KBM-7 (cell line): ENCODE measurements around the gene VILL.

Experiments used
- DNase-seq: peaks from one replicate; pipeline ENCODE4 v3.0.0-alpha.2; 2015
- in situ Hi-C: fragments of 300-500 bp; cut with MboI; formaldehyde crosslinking; loops from 2 replicates; pipeline ENCODE4 v1.14.3; 2020; ENCODE audit warnings: low sequenced_read_pairs, low pct_unique_long_range_greater_than_20kb, mixed read lengths

VILL gene

GRCh38 chr3:37990527-37990926, at the start of gene VILL:
VILL (plus strand) TSS chr3:37990786; CDS start chr3:37993673, 2,887 bp downstream.
- in situ Hi-C loops = no loop called here
- no peak for DNase-seq

- in situ Hi-C loops = no loop called here
- no peak for DNase-seq
Measured at GRCh38 chr3:37941608-37942508, 48.7 kb upstream of the VILL start.

- in situ Hi-C loops = no loop called here
- DNase-seq = no peak
Measured at GRCh38 chr3:37942646-37943045, 47.9 kb upstream of the VILL start.

DNA sequence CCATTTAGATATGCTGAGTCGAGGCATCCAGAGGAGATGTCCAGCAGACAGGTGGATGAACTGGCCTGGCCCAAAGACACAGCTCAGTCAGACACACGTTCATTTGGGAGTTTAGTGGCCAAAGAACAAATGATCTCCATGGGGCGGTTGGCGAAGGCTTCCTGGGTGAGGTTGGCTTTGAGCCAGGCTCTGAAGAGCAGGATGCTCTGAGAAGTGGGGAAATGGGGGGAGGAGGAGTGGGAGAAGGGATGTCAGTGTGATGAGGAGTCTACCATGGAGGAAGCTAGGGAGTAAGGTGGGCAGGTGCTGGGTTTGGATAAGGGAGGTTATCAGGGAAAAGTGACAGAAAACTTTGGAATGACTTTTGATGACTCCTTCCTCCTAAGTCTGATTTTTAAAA, 47.5 kb upstream of the VILL start:
- in situ Hi-C loops = no loop called here
- no peak for DNase-seq

DNA sequence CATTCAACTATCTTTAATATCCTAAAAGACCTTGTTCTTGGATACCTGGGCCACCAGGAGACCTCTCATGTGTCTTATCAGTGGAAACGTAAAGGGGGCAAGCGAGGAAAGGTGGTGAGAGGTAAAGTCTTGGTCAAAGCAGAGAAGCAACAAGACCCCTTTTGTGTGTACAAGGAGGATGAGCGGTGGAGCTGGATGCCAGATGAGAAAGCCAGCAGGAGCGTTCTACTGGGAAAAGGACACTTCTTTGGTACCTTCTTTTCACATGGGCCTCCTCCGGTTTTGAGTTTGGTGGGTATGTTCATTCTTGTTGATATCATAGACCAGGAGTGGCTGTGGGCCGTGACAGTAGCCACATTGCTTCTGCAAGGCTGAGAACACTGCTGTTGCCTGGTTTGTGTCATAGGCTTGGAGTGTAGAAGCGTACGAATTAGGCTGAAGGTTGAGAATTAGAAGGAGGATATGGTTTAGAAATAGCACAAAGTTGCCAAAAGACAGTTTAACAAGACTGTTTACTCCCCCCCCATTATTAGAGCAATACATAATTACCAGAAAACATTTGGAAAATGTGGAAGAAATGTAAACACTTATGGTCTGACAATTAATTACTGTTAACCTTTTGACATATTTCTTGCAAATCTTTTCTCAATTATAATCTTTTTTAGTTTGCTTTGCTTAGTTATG, 46.8 kb upstream of the VILL start:
- no peak for DNase-seq
- in situ Hi-C loops = no loop called here

DNA sequence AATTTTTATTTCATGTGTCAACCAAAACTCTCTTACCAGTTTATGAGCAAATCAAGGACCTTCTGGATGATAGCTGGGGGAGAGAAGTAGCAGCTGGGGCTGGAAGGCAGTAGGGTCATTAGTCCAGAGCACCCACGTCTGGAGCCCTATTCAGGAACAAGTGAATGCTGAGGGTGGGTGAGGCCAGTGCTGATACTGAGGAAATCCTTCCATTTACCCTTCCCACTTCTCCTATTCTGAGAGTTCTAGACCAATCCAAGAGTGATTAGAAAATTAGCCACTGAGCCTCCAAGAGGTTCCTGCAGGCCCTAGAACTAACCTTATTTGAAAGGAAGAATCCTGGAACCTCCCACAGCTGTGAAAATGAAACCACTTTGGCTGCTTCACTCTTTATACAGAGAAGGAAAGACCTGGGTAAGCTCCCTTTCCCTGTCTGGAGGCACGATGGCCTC, 46.2 kb upstream of the VILL start:
- in situ Hi-C loops = no loop called here
- peak; percentile 37 for DNase-seq

DNA sequence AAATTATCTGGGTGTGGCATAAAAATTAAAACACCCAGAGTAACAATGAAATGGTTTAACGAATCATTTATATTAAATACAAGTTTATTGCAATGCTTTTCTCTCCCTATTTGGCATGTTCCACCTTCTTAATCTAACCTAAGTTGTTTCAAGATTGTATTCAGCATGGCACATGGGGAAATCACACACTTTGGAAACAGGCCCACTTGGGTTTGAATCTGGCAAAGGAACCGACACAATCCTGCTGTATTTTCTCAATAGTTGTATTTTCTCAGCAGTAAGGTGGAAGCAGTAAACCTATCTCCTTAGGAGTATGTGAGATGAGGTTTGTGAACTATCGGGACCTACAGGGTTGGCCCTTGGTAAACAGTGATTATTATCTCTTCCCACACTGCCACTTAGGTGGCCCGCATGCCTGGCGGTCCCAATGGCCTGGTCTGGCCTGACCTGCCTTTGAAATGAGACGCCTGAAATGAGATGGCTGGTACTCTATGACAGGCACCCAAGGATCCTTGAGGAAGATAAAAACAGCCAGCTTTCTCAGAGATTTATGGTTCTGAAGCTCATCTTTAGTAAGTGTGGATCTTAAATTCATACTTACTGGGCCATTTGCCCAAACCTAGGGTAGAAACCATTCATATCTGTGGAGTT, 45.3 kb upstream of the VILL start:
- in situ Hi-C loops = no loop called here
- DNase-seq = no peak

GRCh38 chr3:37945807-37946530, 44.6 kb upstream of the VILL start:
- DNase-seq = peak; percentile 61
- in situ Hi-C loops = no loop called here

DNA sequence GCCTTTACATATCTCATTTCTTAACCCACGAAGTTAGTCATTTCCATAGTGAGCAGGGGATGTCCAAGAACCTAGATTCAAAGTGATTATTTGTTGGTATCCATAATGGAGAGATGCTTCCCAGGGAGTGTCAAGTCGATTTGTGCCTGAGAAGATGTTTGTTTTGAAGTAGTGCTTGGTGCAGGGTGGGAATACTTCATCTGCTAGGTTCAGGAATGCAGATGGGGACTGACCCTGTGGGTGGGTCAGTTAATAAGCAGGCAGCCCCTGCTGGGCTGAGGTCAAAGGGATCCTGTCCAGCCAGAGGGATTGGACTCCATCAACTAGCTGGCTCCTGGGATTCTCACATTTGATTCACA, 44.1 kb upstream of the VILL start:
- no peak for DNase-seq
- in situ Hi-C loops = no loop called here

DNA sequence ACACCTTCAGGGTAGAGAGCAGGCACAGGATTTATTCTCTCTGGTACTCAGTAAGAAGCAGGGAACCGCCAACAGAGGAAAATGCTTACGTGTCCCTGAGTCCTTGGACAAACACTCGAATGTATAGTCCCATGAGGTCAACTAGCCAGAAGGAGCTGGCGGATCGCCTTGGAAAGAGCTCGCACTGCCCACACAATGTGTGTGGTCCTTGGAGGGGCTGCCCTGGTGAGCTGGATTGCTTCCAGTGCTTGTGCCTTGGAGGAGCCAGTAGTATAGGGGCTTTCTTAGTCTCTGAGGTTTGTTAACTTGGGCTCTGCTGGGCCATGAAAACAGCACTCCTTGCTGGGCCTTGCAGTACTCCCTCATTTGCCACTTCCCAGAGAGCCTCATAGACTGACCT, 40.7 kb upstream of the VILL start:
- in situ Hi-C loops = no loop called here
- DNase-seq = no peak

- in situ Hi-C loops = no loop called here
- DNase-seq = no peak
Measured at GRCh38 chr3:37952564-37952963, 38.0 kb upstream of the VILL start.

DNA sequence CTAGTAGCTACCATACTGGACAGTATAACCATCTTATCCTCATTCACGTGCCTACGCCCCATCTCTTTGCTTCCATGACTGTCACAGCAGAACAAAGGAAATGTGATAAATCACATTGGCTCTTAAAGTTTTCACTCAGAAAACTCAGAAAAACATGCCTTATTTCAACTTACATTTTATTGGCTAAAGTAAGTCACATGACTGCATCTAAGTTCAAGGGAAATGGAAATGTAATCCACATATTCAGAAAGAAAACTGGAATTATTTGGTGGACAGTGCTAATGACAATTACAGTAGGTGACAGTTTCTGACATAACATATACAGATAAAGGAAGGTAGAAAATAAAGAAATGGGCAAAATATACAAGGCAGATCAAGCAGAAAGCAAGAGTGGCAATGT, 37.4 kb upstream of the VILL start:
- DNase-seq = no peak
- in situ Hi-C loops = no loop called here

DNA sequence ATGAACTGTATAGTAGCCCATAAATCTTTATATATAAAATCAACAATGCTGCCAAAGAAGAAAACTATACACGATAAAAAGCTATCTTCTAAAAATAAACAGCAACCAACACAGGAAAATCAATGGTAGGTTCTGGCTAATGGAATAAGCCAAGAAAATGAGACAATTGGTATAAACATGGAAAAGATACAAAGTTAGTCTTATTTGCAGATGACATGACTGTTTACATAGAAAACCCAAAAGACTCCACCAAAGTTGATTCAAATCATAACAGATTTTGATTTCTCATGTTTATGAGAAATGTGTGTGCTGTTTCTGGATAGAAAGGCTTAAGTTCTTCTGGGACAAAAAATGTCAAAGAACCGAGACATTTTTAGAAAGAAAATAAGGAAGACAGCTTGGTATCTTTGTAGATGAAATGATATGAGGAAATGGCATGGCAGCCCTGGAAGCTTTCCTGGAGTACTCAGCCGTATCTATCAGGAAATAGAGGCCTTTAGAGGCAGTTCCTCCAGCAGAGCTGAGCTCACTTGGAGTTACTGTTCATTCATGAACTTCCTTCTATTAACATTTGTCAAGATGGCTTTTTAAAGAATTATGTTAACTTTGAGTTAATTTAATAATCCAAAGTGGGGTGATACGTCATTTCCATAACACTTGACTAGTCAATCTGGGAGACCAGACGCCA, 36.7 kb upstream of the VILL start:
- in situ Hi-C loops = no loop called here
- peak; percentile 36 for DNase-seq

DNA sequence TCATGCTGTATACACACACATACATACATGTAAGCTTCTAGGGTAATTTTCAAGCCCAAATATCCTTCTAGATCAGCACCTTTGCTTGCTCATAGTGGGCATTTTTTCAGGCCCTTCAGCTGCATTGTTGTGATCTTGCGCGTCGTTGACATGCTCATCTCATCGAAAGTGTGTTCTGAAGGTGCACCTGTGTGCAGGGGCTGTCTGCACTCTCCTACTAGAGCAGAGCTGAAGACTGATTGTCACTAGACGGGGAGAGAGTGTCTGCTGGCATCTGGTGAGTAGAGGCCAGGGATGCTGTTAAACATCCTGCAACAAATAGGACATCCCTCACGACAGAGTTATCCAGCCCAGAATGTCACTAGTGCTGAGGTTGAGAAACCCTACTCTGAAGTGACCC, 35.7 kb upstream of the VILL start:
- DNase-seq = no peak
- in situ Hi-C loops = no loop called here

- peak; percentile 40 for DNase-seq
- in situ Hi-C loops = no loop called here
Measured at GRCh38 chr3:37955918-37956707, 34.5 kb upstream of the VILL start.

DNA sequence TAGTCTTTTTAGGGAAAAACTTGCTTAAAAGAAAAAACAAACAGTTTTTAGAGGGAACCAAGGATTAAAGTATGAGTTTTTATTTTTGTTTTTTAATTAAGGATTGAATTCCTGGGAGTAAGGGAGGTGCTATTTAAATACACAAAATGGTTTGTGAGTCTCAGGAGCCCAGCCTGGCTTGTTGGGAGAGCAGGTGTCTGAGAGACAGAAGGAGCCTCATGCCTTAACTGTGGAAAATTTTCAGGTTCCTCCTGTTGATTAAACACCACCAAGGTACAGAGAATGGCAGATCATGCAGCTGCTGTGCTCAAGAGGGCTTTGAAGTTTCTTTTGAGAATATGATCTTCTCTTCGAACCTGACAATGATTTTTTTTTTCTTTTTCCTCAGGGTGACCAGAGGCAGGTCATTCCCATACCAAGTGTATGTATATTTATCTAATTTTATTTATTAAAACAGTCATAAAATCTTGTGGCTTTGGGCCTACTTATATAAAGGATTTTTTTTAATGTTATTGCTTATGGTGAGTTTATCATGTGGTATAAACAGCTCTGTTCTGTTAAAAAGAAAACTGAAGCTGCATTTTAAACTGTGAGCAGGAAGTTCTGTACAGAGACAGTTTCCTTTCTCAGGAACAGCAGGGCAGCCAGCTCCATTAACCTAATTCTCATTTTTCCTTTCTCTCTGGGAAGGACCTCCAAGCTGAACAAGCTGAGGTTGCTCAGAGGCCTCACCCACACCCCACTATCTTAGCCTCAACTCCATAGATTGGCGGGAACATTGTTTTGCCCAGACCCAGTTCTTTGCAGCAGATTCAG, 33.7 kb upstream of the VILL start:
- in situ Hi-C loops = no loop called here
- no peak for DNase-seq

GRCh38 chr3:37957539-37957936, 33.0 kb upstream of the VILL start:
- in situ Hi-C loops = no loop called here
- no peak for DNase-seq
